ENCODE results near the gene WNT9B.

DNA sequence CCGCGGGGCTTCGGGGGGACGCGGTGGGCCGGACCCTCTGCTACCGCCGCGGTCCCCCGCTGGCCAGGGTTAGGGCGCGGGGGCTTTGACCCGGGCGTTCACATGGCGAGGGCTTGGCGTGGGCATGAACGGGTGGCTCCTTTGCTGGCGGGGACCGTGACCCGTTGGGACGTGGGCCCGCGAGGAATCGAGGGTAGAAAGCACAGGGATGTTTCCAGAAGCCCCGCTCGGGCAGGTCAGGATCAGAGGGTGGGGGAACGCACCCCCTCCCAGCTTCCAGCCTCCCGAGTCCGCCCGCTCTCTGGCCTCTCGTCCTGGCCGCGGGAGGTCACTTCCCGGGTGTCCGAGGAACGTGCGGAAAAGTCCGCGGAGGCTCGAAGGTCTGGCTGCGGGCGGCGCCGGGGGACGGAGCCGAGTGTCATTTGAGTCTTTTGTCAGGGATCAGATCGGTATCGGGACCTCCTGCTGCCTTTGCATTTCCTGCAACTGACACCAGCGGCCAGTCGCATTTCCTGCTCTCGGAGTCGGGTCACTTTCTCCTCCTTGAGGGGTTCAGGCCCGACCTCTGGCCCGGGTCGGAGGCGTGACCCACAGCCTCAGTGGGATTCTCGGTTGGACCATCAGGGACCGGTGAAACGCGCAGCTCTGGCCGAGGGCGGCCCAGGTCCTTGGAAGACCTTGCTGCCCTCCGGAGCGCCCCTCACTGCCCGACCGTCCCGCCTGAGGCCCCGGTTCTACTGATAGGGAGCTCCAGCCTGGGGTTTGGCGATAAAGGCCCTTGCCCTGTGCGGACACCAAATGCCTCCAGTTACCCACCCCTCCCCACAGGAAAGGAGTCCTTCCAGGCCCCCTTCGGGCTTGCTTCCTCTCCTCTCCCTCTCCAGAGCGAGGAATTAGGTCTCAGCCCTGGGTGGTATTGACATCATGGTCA, 32.2 kb upstream of the WNT9B start:
- TF ChIP-seq EZH2 (IDR thresholded peaks at IDR 0.05) = peak; percentile 79
- TF ChIP-seq POLR2AphosphoS5 (IDR thresholded peaks at IDR 0.05; ENCODE audit: borderline replicate concordance, low read depth, low read length) = no peak
